Stimulated activated naive CD4-positive, alpha-beta T cell treated with Interleukin-2 at 50 U/mL for 16 hours (primary cell): ENCODE data around the gene SORCS2.
"Not testable (repeated sequence)": the region's sequence is repeated elsewhere in the genome, so short reads cannot be mapped to it uniquely, and the experiment has no call there.

Source experiments
- DNase-seq: peaks from one replicate; lab custom pipeline; 2025; lab: John Stamatoyannopoulos, UW

Gene SORCS2

GRCh38 chr4:7451800-7452199, 259.5 kb downstream of the SORCS2 start:
- no peak for DNase-seq

- DNase-seq, result not testable (repeated sequence)
These were observed 260.5 kb downstream of the SORCS2 start for GRCh38 chr4:7452802-7453201.

- no peak for DNase-seq
These were observed 265.1 kb downstream of the SORCS2 start for GRCh38 chr4:7457201-7458065.

- no peak for DNase-seq
These were observed 265.7 kb downstream of the SORCS2 start for GRCh38 chr4:7458066-7458425.

GRCh38 chr4:7458477-7458876, 266.1 kb downstream of the SORCS2 start:
- no peak for DNase-seq

- no peak for DNase-seq
These were observed 267.1 kb downstream of the SORCS2 start for GRCh38 chr4:7459471-7459870.

- DNase-seq, result no peak
These were observed 268.2 kb downstream of the SORCS2 start for GRCh38 chr4:7460566-7460965.

GRCh38 chr4:7461230-7461629, 268.9 kb downstream of the SORCS2 start:
- DNase-seq, result no peak

- no peak for DNase-seq
These were observed 270.2 kb downstream of the SORCS2 start for GRCh38 chr4:7462509-7462971.

GRCh38 chr4:7463566-7464258, 271.4 kb downstream of the SORCS2 start:
- DNase-seq, result no peak

- no peak for DNase-seq
These were observed 271.9 kb downstream of the SORCS2 start for GRCh38 chr4:7464259-7464655.

- DNase-seq, result no peak
These were observed 272.7 kb downstream of the SORCS2 start for GRCh38 chr4:7465017-7465416.

GRCh38 chr4:7466215-7466614, 273.9 kb downstream of the SORCS2 start:
- no peak for DNase-seq

- DNase-seq, result no peak
These were observed 274.6 kb downstream of the SORCS2 start for GRCh38 chr4:7466904-7467303.

- no peak for DNase-seq
These were observed 275.1 kb downstream of the SORCS2 start for GRCh38 chr4:7467471-7467870.

GRCh38 chr4:7469023-7469422, 276.7 kb downstream of the SORCS2 start:
- no peak for DNase-seq

GRCh38 chr4:7470111-7470510, 277.8 kb downstream of the SORCS2 start:
- no peak for DNase-seq

GRCh38 chr4:7470522-7471128, 278.3 kb downstream of the SORCS2 start:
- no peak for DNase-seq

- DNase-seq, result no peak
These were observed 280.2 kb downstream of the SORCS2 start for GRCh38 chr4:7472442-7473013.

GRCh38 chr4:7473081-7473480, 280.7 kb downstream of the SORCS2 start:
- DNase-seq, result no peak

- no peak for DNase-seq
These were observed 282.0 kb downstream of the SORCS2 start for GRCh38 chr4:7474320-7474719.

- no peak for DNase-seq
These were observed 282.9 kb downstream of the SORCS2 start for GRCh38 chr4:7475207-7475606.

GRCh38 chr4:7476820-7477219, 284.5 kb downstream of the SORCS2 start:
- no peak for DNase-seq
